PFSK-1 (cell line): ENCODE data around the gene DSG1.

Source experiments
- FOXP2 ChIP-seq: optimal IDR thresholded peaks from 2 replicates; pipeline ENCODE3; 2011; ENCODE audit warnings: borderline replicate concordance, control low read depth, inconsistent platforms; ENCODE audit not compliant: insufficient read depth; ENCODE audit errors: extremely low read length, extremely low read depth
- POLR2AphosphoS5 ChIP-seq: IDR thresholded peaks from 2 replicates; pipeline ENCODE4 v1.6.1; 2012; ENCODE audit warnings: low read depth, mild to moderate bottlenecking, control low read depth, low read length, moderate library complexity
- REST ChIP-seq, 2 experiments: IDR thresholded peaks; 2 replicates each; pipeline versions ENCODE4 v1.6.1 to v1.8.0; 2011 to 2012; ENCODE audit warnings: low read depth in 2 of 2, low read length in 2 of 2, control low read depth in 1 of 2, inconsistent platforms in 1 of 2, mild to moderate bottlenecking in 1 of 2, moderate library complexity in 1 of 2; ENCODE audit not compliant: insufficient read depth in 1 of 2
- SIN3A ChIP-seq: IDR thresholded peaks from 2 replicates; pipeline ENCODE4 v1.6.1; 2012; ENCODE audit warnings: mild to moderate bottlenecking, low read length, moderate library complexity, borderline replicate concordance; ENCODE audit not compliant: insufficient read depth
- TAF1 ChIP-seq: IDR thresholded peaks from 2 replicates; pipeline ENCODE4 v1.6.1; 2012; ENCODE audit warnings: low read length, control low read depth, borderline replicate concordance; ENCODE audit not compliant: insufficient read depth

Gene DSG1

GRCh38 chr18:31393286-31393685, 75.3 kb downstream of the DSG1 start:
- TF ChIP-seq SIN3A (no peak), REST (IDR thresholded peaks at IDR 0.05; ENCODE audit: insufficient read depth in 1 of 2, low read depth in 2 of 2, low read length in 2 of 2) (no peak), POLR2AphosphoS5 (no peak), TAF1 (no peak), FOXP2 (no peak)

GRCh38 chr18:31396796-31397612, 79.0 kb downstream of the DSG1 start:
- TF ChIP-seq SIN3A (no peak), TAF1 (no peak), FOXP2 (no peak), REST (IDR thresholded peaks at IDR 0.05; ENCODE audit: insufficient read depth in 1 of 2, low read depth in 2 of 2, low read length in 2 of 2) (no peak), POLR2AphosphoS5 (no peak)

- TF ChIP-seq FOXP2 (no peak), SIN3A (no peak), TAF1 (no peak)
Observed at GRCh38 chr18:31398191-31398590, 80.2 kb downstream of the DSG1 start.

GRCh38 chr18:31399306-31400032, 81.5 kb downstream of the DSG1 start:
- TF ChIP-seq TAF1 (no peak), FOXP2 (no peak), SIN3A (no peak), POLR2AphosphoS5 (no peak), REST (IDR thresholded peaks at IDR 0.05; ENCODE audit: insufficient read depth in 1 of 2, low read depth in 2 of 2, low read length in 2 of 2) (no peak)

GRCh38 chr18:31401156-31402025, 83.4 kb downstream of the DSG1 start:
- TF ChIP-seq POLR2AphosphoS5 (no peak), TAF1 (no peak), REST (IDR thresholded peaks at IDR 0.05; ENCODE audit: insufficient read depth in 1 of 2, low read depth in 2 of 2, low read length in 2 of 2) (no peak), FOXP2 (no peak), SIN3A (no peak)
